GM19035 (cell line): ENCODE data around the gene CRY1.
"Not testable (repeated sequence)": the region's sequence is repeated elsewhere in the genome, so short reads cannot be mapped to it uniquely, and the experiment has no call there.

Experiments used
- ATAC-seq: cut with Tn5 transposase; IDR thresholded peaks from one replicate; pipeline ENCODE4 v1.9.1; 2021; ENCODE audit not compliant: unreplicated experiment

Gene CRY1

GRCh38 chr12:107066691-107067090 is 26.7 kb downstream of the CRY1 start:
- no peak for ATAC-seq

- ATAC-seq, result no peak
These were observed 28.7 kb downstream of the CRY1 start for GRCh38 chr12:107064687-107065086.

DNA sequence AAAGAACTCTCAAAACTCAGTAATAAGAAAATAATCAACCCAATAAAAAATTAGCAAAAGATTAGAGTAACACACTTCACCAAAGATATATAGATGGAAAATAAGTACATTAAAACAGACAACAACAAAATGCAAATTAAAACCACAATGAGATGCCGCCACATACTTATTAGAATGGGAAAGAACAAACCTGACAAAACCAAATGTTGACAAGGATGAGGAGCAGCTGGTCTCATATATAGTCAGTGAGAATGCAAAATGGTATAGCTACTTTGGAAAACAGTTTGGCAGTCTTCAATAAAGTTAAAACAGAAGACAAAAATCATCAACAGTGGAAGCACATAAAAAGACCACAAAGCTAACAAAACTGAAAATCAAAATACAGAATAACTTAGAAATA is 29.1 kb downstream of the CRY1 start:
- no peak for ATAC-seq

- no peak for ATAC-seq
These were observed 35.2 kb downstream of the CRY1 start for GRCh38 chr12:107058190-107058589.

- ATAC-seq, result no peak
These were observed 36.1 kb downstream of the CRY1 start for GRCh38 chr12:107057071-107057834.

DNA sequence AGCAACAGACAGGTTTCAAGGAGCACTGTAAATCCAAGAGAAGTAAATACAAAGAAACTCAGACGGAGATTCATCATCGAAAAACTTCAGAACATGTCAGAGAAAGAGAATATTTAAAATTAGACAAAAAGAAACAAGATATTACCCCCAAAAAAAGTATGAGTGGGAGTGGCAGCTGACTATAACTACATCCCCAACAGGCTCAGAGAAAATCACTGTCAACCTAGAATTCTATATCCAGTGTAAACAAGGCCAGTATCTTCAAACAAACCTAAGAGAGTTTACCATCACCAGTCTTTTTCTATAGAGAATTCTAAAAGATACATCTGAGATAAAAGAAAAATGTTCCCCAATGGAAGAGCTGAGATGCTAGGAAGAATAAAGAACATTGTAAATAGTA is 39.6 kb downstream of the CRY1 start:
- ATAC-seq, result no peak

DNA sequence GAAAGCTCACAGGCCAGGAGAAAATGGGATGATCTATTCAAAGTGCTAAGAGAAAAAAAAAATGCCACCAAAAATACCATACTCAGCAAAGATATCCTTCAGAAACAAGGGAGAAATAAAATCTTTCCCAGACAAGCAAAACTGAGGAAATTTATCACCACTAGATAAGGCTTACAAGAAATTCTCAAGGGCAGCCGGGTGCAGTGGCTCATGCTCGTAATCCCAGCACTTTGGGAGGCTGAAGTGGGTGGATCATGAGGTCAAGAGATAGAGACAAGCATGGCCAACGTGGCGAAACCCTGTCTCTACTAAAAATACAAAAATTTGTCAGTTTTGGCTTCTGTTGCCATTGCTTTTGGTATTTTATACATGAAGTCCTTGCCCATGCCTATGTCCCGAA is 48.2 kb downstream of the CRY1 start:
- ATAC-seq, result no peak

- no peak for ATAC-seq
These were observed 50.5 kb downstream of the CRY1 start for GRCh38 chr12:107042801-107043200.

DNA sequence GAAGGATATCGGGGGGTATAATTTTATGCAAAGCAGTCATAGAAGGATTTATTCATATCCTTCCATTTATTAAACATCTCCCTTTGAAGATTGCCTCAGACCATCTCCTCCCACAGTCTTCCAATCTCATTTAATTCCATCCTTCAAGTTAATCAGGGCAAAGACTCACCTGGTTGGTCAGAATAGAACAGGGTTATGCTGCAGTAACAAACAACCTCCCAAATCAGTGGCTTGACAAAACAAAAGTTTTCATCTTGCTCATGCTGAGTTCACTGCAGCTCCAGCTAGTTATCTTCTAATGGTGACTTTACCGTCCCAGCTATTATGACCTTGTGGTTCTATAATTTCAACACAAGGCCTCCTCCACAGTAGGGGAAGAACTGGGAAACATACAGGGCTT is 57.6 kb downstream of the CRY1 start:
- ATAC-seq, result no peak

GRCh38 chr12:107033758-107034739 is 59.3 kb downstream of the CRY1 start:
- no peak for ATAC-seq

DNA sequence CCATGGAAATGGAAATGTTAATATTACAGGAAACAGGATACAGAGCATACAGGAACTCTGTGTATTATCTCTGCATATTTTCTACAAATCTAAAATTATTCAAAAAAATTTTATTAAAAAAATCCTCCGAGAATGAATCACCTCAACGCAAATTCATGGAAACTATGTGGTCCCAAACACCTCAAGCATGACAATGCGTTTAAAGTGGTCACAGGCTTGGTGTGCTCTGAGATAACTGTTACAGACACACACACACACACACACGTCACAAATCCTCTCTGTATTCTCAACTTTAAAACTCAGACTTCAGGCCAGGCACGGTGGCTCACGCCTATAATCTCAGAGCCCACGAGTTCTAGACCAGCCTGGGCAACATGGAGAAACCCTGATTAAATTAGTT is 61.1 kb downstream of the CRY1 start:
- ATAC-seq, result no peak

- ATAC-seq, result no peak
These were observed 62.3 kb downstream of the CRY1 start for GRCh38 chr12:107031061-107031460.

DNA sequence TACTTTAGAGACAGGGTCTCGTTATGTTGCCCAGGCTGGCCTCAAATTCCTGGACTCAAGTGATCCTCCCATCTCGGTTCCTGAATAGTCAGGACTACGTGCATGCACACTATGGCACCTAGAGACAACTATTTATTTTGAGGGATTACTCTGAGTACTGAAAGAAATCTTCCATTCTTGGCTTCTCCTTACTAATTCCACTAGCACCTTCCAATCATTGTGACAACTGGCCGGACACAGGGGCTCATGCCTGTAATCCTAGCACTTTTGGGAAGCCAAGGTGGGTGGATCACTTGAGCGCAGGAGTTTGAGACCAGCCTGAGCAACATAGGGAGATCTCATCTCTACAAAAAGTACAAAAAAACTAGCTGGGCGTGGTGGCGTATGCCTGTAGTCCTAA is 64.3 kb downstream of the CRY1 start:
- ATAC-seq, result no peak

DNA sequence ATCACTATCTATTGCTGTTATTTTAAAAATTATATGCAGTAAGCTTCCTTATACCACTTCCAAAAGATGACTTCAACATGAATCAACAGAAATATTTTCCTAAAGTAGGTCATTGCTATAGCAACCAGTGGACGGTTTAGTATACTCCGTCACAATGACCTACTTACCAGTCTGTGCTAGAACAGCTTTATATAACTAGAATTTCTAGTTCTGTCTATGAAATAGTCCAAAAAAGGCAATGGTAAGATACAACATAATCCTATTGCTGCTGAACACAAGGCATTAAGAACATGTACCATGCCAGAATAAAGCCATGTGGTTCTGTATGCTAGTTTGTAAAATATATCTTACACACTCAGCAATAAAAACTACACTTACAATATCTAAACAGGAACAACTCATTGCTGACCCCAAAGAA is 65.7 kb downstream of the CRY1 start:
- no peak for ATAC-seq

DNA sequence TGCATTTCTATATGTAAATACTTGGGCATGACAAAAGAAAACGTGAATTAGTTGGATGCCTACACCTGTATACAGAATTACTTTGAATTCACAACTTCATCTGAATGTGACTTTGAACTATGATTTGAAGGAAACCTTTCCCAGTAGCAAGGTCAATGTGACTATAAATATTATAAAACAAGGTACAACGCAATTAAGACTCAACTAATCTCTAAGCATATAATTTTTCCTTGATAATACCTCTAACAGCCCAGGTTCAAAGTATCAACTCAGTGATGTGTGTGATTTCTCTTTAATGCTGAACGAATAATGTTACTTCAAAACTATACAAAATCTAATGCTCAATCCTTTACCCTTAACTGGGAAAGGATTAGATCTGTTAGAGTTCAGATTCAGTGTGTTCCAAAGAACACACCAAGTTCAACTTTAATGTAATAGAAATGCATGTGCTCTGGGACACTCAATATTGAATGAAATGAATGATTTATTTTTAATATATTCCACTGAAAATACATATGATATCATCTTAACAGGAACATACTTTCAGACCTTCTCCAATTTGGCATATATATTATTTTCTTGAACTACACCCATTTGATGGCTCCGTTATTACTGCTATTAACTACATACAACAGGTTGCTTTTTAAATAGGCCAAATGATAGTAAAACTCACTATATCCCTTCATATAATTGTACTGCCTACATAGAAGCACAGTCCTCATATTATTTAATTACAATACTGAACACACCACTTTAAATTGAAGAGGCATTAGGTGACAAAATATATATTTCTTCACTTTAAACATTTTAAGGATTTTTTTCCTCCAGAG is 66.3 kb downstream of the CRY1 start:
- ATAC-seq, result no peak

- ATAC-seq, result not testable (repeated sequence)
These were observed 67.0 kb downstream of the CRY1 start for GRCh38 chr12:107026356-107026755.

DNA sequence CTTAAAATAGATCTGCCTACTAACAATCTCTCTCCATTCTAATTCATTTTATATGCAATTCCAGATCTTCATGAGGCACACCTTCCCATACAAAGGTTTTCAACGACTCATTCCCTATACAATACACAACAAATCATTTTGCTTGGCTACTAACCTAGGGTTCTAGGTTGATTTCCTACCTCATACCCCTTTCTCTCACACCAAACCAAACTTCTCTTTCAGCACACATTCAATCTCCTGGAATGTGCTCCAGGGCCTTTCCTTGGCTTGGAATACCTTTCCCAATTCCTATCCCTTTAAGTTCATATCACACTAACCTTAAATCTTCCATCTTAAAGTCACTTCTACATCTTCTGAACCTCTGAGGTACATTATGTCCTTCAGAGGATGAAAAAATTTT is 67.7 kb downstream of the CRY1 start:
- no peak for ATAC-seq

- no peak for ATAC-seq
These were observed 73.8 kb downstream of the CRY1 start for GRCh38 chr12:107019546-107019945.

DNA sequence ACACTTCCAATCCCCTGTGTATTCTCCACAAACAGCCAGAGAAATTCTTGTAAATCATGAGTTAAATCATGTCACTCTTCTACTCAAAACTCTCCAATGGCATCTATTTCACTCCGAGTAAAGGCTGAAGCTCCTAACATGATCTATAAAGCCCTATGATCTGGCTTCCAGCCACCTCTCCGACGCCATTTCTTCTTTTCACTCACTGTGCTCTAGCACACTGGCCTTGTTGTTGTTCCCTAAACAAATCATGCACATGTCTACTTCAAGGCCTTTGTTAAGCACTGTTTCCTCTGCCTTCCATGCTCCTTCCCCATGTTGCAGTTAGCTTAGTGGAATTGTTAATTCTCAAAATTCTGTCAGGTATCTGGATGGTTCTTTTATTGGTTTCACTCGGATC is 76.3 kb downstream of the CRY1 start:
- no peak for ATAC-seq

- ATAC-seq, result no peak
These were observed 79.3 kb downstream of the CRY1 start for GRCh38 chr12:107014055-107014454.

DNA sequence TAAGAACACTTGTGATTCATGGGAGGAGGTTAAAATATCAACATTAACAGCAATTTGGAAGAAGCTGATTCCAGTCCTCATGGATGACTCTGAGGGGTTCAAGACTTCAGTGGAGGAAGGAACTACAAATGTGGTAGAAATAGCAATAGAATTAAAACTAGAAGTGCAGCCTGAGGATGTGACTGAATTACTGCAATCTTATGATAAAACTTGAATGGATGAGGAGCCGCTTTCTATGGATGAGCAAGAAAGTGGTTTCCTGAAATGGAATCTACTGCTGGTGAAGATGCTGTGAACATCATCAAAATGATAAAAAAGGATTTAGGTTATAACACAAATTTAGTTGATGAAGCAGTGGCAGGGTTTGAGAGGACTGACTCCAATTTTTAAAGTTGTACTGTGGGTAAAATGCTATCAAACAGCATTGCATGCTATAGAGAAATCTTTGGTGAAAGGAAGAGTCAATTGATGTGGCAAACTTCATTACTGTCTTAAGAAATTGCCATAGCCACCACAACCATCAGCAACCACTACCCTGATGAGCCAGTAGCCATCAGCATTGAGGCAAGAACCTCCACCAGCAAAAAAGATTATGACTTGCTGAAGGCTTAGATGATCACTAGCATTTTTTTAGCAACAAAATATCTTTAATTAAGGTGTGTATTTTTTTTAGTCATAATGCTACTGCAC is 80.5 kb downstream of the CRY1 start:
- ATAC-seq, result no peak
